Measurements from ENCODE around the gene SIK3. TPM values are rescaled to one million over a fixed set of nuclear protein-coding genes. Genes with fewer than 3 reads are reported as not detected.

Gene SIK3
- total RNA-seq, 4 donors from 2014 or later = 58.8 to 85.8 (median 59.8) TPM

Small RNAs within 50 kb of the gene (small RNA-seq; reads per million reads assigned to genes)
- 0 reads per million in 2 donors for gene AP000936.3
- 0.51 to 0.88 reads per million in 2 donors for gene RNY4P6

Other genes starting within 250 kb of the SIK3 start
- 10 to 100 TPM; 45.4 to 96.2 (median 66.9) TPM for gene PAFAH1B2, start 45.9 kb upstream of the SIK3 start, total RNA-seq
- gene SIDT2, start 80.3 kb upstream of the SIK3 start, total RNA-seq = 100 to 1,000 TPM in 3 of 4 donors, 10 to 100 TPM in 1; 69.3 to 201 (median 162) TPM
- gene TAGLN, start 100.9 kb upstream of the SIK3 start, total RNA-seq = 100 to 1,000 TPM; 110 to 361 (median 254) TPM
- 100 to 1,000 TPM; 136 to 244 (median 171) TPM for gene PCSK7, start 133.6 kb upstream of the SIK3 start, total RNA-seq
- 10 to 100 TPM; 10.2 to 32.2 (median 13.4) TPM for gene RNF214, start 134.2 kb upstream of the SIK3 start, total RNA-seq
- gene BACE1-AS, start 192.9 kb upstream of the SIK3 start, total RNA-seq = 1 to 10 TPM; 2.5 to 7.6 (median 6.3) TPM
- 10 to 100 TPM in 2 of 4 donors, 1 to 10 TPM in 2; 5.6 to 11.4 (median 8.9) TPM for gene BACE1, start 217.8 kb upstream of the SIK3 start, total RNA-seq
- gene CEP164, start 229.4 kb upstream of the SIK3 start, total RNA-seq = 10 to 100 TPM; 12.3 to 45.4 (median 27.2) TPM